ENCODE data around the gene COPS6.
A peak's percentile ranks its signal among the peaks of the same experiment; 100 is the strongest.
"Not testable (repeated sequence)": the region's sequence is repeated elsewhere in the genome, so short reads cannot be mapped to it uniquely, and the experiment has no call there.

Gene COPS6

DNA sequence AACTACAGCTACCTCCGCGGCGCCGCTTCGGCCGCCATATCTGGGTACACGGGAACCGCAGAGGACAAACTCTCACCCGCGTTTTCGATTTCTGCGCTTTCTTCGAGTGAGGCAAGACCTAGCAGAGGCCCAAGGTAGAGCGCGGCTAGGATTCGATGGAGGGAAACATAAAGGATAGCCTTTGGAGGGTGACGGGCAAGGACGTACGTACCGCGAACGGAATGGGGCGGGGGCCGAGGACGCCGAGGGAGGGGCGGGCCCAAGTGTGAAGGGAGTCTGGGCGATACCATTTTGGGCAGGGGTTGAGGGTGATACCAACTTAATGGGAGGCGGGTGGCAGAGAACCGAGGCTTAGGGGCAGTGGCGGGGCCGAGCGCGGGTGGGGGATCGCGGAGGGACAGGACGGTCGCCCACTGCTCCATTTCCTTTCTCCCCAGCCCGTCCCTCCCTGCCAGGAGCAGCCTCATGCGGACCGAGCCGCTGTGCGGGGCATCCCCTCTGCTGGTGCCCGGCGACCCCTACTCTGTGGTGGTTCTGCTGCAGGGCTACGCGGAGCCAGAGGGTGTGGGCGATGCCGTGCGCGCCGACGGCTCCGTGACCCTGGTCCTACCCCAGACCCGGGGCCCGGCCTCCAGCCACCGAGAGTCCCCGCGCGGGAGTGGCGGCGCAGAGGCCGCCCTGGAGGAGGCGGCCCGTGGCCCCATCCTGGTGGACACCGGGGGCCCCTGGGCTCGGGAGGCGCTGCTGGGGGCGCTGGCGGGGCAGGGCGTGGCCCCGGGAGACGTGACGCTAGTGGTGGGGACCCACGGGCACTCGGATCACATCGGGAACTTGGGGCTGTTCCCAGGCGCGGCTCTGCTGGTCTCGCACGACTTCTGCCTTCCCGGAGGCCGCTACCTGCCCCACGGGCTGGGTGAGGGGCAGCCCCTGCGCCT lies 38.4 kb downstream of the COPS6 start, which contains the start of gene MBLAC1:
TSS of gene MBLAC1 (plus strand) at position 37 of the 935 bp plus-strand sequence. CDS start at position 466, 429 bp downstream.
- TF ChIP-seq, protein P1, sequence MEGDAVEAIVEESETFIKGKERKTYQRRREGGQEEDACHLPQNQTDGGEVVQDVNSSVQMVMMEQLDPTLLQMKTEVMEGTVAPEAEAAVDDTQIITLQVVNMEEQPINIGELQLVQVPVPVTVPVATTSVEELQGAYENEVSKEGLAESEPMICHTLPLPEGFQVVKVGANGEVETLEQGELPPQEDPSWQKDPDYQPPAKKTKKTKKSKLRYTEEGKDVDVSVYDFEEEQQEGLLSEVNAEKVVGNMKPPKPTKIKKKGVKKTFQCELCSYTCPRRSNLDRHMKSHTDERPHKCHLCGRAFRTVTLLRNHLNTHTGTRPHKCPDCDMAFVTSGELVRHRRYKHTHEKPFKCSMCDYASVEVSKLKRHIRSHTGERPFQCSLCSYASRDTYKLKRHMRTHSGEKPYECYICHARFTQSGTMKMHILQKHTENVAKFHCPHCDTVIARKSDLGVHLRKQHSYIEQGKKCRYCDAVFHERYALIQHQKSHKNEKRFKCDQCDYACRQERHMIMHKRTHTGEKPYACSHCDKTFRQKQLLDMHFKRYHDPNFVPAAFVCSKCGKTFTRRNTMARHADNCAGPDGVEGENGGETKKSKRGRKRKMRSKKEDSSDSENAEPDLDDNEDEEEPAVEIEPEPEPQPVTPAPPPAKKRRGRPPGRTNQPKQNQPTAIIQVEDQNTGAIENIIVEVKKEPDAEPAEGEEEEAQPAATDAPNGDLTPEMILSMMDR (IDR thresholded peaks at IDR 0.05; ENCODE audit: insufficient read depth, missing control alignments), result no peak
- no peak for FAIRE-seq
- DNase-seq (ENCODE audit: insufficient read length, low spot score), result peak; percentile 89

DNA sequence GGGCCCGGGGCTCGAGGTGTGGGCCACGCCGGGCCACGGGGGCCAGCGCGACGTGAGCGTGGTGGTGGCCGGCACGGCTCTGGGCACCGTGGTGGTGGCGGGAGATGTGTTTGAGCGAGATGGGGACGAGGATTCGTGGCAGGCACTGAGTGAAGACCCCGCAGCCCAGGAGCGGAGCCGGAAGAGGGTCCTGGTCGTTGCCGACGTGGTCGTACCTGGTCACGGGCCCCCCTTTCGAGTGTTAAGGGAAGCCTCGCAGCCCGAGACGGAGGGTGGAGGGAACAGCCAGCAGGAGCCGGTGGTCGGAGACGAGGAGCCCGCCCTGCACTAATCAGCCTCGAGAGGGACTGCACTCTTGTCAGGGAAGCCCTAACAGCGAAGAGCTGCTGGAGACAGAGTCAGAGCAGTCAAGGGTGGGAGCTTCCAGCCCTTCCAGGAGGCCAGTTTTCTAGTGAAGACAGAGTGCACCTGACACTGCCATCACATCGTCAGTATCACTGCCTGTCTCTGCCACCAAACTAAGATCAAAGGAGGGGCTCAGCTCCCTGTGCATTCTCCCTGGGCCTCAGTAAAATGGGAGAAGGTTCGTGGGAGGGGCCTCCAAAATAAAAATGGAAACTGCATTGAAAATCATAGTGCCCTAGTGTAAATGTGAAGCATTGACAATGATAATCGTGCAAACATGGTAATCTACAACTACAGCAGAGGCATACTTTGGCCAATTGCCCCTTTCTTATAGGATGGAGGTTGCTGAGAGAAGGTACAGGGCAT lies 39.3 kb downstream of the COPS6 start:
- TF ChIP-seq, protein P1 (IDR thresholded peaks at IDR 0.05; ENCODE audit: insufficient read depth, missing control alignments), result no peak
- DNase-seq (ENCODE audit: insufficient read length, low spot score), result no peak
- no peak for FAIRE-seq

DNA sequence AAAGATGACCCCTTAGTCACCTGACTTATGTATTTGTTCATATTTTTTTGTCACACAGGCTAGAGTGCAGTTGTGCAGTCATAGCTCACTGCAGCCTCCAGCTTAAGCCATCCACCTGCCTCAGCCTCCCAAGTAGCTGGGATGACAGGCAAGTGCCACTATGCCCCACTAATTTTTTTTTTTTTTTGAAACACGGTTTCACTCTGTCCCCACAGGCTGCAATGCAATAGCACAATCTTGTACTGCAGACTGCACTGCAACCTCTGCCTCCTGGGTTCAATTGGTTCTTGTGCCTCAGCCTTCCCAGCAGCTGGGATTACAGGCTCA lies 39.8 kb downstream of the COPS6 start:
- TF ChIP-seq, protein P1 (IDR thresholded peaks at IDR 0.05; ENCODE audit: insufficient read depth, missing control alignments), result no peak
- DNase-seq (ENCODE audit: insufficient read length, low spot score) (no peak), FAIRE-seq (no peak)

- not testable (repeated sequence) for FAIRE-seq; DNase-seq (ENCODE audit: insufficient read length, low spot score)
These were observed 41.4 kb downstream of the COPS6 start for GRCh38 chr7:100130220-100130607.

GRCh38 chr7:100130608-100131453 lies 42.1 kb downstream of the COPS6 start:
- TF ChIP-seq, protein P1 (IDR thresholded peaks at IDR 0.05; ENCODE audit: insufficient read depth, missing control alignments), result peak; percentile 78
- FAIRE-seq, result no peak
- DNase-seq (ENCODE audit: insufficient read length, low spot score), result no peak

- TF ChIP-seq, protein P1 (IDR thresholded peaks at IDR 0.05; ENCODE audit: insufficient read depth, missing control alignments), result no peak
- DNase-seq (ENCODE audit: insufficient read length, low spot score), result no peak
- FAIRE-seq, result no peak
These were observed 43.4 kb downstream of the COPS6 start for GRCh38 chr7:100132126-100132525.

- FAIRE-seq (no peak), DNase-seq (ENCODE audit: insufficient read length, low spot score) (no peak)
- TF ChIP-seq, protein P1 (IDR thresholded peaks at IDR 0.05; ENCODE audit: insufficient read depth, missing control alignments), result peak; percentile 97
These were observed 44.0 kb downstream of the COPS6 start for GRCh38 chr7:100132697-100133151.

Data from D721Med (cell line).